ENCODE data around the gene CFHR2. TPM values are rescaled to one million over a fixed set of nuclear protein-coding genes. Genes with fewer than 3 reads are reported as not detected.
A peak's percentile ranks its signal among the peaks of the same experiment; 100 is the strongest.
"Not testable (repeated sequence)": the region's sequence is repeated elsewhere in the genome, so short reads cannot be mapped to it uniquely, and the experiment has no call there.

Gene CFHR2
- total RNA-seq: not detected in 2 replicates
- long read RNA-seq: 0 reads

GRCh38 chr1:196943568-196943967 lies at the start of gene CFHR2:
TSS of gene CFHR2 (plus strand) at chr1:196943738. CDS start at chr1:196943881, 143 bp downstream.
- not testable (repeated sequence) for DNase-seq (ENCODE audit: extremely low spot score, unreplicated experiment); H3K27ac Mint-ChIP-seq (ENCODE audit: unreplicated experiment); H3K4me1 Mint-ChIP-seq (ENCODE audit: unreplicated experiment); H3K9me3 Mint-ChIP-seq (ENCODE audit: unreplicated experiment); H3K36me3 Mint-ChIP-seq (ENCODE audit: unreplicated experiment); H3K4me3 Mint-ChIP-seq (ENCODE audit: unreplicated experiment); H3K27me3 Mint-ChIP-seq (ENCODE audit: unreplicated experiment)

DNA sequence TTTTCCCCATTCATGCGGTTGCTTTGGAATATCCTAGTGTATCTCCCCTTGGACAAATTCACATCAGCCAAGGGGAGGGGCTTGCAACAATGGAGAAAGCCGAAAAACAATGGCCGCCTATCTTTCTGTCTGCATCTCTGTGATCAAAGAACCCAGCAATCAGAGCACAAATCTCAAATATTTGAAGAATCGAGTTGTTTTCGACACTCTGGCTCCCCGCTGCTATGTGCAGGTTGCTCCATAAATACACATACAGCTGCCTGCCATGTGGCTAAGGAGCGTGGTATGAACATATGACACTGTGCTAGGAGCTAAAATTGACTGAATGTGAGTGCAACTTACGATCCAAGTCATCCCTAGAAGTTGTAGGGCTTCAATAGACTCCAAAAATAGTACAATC lies 47.2 kb upstream of the CFHR2 start:
- Mint-ChIP-seq H3K36me3 (ENCODE audit: unreplicated experiment) (no peaks in the 10 kb centered on the region), H3K4me3 (ENCODE audit: unreplicated experiment) (no peak overlapping the region), H3K4me1 (ENCODE audit: unreplicated experiment) (no peaks in the 10 kb centered on the region), H3K27ac (ENCODE audit: unreplicated experiment) (no peak overlapping the region), H3K27me3 (ENCODE audit: unreplicated experiment) (peaks cover 32% of the 10 kb centered on the region), H3K9me3 (ENCODE audit: unreplicated experiment) (no peaks in the 10 kb centered on the region)
- no peak for DNase-seq (ENCODE audit: extremely low spot score, unreplicated experiment)
- TF ChIP-seq, protein P1, sequence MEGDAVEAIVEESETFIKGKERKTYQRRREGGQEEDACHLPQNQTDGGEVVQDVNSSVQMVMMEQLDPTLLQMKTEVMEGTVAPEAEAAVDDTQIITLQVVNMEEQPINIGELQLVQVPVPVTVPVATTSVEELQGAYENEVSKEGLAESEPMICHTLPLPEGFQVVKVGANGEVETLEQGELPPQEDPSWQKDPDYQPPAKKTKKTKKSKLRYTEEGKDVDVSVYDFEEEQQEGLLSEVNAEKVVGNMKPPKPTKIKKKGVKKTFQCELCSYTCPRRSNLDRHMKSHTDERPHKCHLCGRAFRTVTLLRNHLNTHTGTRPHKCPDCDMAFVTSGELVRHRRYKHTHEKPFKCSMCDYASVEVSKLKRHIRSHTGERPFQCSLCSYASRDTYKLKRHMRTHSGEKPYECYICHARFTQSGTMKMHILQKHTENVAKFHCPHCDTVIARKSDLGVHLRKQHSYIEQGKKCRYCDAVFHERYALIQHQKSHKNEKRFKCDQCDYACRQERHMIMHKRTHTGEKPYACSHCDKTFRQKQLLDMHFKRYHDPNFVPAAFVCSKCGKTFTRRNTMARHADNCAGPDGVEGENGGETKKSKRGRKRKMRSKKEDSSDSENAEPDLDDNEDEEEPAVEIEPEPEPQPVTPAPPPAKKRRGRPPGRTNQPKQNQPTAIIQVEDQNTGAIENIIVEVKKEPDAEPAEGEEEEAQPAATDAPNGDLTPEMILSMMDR (IDR thresholded peaks at IDR 0.05): no peak

DNA sequence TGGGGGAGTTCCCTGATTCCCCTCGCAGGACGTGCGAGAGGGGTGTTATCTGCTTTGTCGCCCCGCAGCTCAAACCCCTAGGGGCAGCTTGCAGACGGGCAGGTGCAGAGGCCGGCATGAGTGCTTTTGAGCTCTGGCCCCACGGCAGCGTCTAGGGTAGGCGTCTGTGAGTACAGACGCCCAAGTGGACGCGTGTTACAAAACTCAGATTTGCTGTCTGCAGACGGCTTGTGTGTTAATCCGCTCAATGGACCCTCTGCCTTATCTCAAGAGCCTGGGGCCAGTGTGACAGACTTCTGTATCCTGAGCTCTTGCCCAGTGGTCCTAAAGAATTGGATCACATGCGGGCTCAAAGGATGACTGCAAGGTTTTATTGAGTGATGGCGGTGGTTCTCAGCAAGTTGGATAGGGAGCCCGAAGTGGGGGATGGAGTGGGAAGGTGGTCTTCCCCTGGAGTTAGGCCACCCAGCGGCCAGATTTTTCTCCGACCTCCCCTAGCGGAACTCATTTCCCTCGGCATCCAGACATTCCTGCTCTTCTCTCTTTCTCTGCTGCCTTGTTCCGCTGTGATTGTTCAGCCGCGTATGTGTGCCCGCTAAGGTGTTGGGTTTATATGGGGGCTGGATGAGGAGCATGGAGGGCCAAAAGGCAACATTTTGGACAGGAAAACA lies 46.2 kb upstream of the CFHR2 start:
- H3K9me3 Mint-ChIP-seq (ENCODE audit: unreplicated experiment): no peaks in the 10 kb centered on the region
- H3K27ac Mint-ChIP-seq (ENCODE audit: unreplicated experiment): no peak overlapping the region
- no peak overlapping the region for H3K4me3 Mint-ChIP-seq (ENCODE audit: unreplicated experiment)
- peaks cover 32% of the 10 kb centered on the region for H3K27me3 Mint-ChIP-seq (ENCODE audit: unreplicated experiment)
- H3K4me1 Mint-ChIP-seq (ENCODE audit: unreplicated experiment): no peaks in the 10 kb centered on the region
- TF ChIP-seq, protein P1 (IDR thresholded peaks at IDR 0.05): no peak
- no peaks in the 10 kb centered on the region for H3K36me3 Mint-ChIP-seq (ENCODE audit: unreplicated experiment)
- DNase-seq (ENCODE audit: extremely low spot score, unreplicated experiment): no peak

DNA sequence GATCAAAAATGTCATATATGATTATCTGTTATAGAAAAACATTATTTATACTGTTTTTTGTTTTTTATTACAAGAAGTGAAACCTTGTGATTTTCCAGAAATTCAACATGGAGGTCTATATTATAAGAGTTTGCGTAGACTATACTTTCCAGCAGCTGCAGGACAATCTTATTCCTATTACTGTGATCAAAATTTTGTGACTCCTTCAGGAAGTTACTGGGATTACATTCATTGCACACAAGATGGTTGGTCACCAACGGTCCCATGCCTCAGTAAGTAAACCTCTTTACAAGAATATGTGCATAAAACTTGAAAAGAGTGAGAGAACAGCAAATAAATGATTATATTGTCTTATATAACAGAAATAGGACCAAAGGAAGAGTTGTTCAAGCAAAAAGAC lies 41.2 kb upstream of the CFHR2 start:
- Mint-ChIP-seq H3K4me3 (ENCODE audit: unreplicated experiment) (no peak overlapping the region), H3K36me3 (ENCODE audit: unreplicated experiment) (no peaks in the 10 kb centered on the region), H3K9me3 (ENCODE audit: unreplicated experiment) (no peaks in the 10 kb centered on the region), H3K4me1 (ENCODE audit: unreplicated experiment) (no peaks in the 10 kb centered on the region), H3K27me3 (ENCODE audit: unreplicated experiment) (peaks cover 31% of the 10 kb centered on the region), H3K27ac (ENCODE audit: unreplicated experiment) (no peak overlapping the region)
- TF ChIP-seq, protein P1 (IDR thresholded peaks at IDR 0.05): peak; percentile 10
- no peak for DNase-seq (ENCODE audit: extremely low spot score, unreplicated experiment)

GRCh38 chr1:196910215-196910614 lies 33.3 kb upstream of the CFHR2 start:
- Mint-ChIP-seq H3K4me1 (ENCODE audit: unreplicated experiment) (peaks cover 4% of the 10 kb centered on the region), H3K27ac (ENCODE audit: unreplicated experiment) (no peak overlapping the region), H3K4me3 (ENCODE audit: unreplicated experiment) (no peak overlapping the region), H3K27me3 (ENCODE audit: unreplicated experiment) (peaks cover 11% of the 10 kb centered on the region), H3K36me3 (ENCODE audit: unreplicated experiment) (no peaks in the 10 kb centered on the region), H3K9me3 (ENCODE audit: unreplicated experiment) (no peaks in the 10 kb centered on the region)
- TF ChIP-seq, protein P1 (IDR thresholded peaks at IDR 0.05): no peak
- DNase-seq (ENCODE audit: extremely low spot score, unreplicated experiment): no peak

GRCh38 chr1:196912283-196912682 lies 31.3 kb upstream of the CFHR2 start:
- H3K27me3 Mint-ChIP-seq (ENCODE audit: unreplicated experiment): peaks cover 12% of the 10 kb centered on the region
- not testable (repeated sequence) for H3K4me3 Mint-ChIP-seq (ENCODE audit: unreplicated experiment); H3K4me1 Mint-ChIP-seq (ENCODE audit: unreplicated experiment); H3K27ac Mint-ChIP-seq (ENCODE audit: unreplicated experiment); DNase-seq (ENCODE audit: extremely low spot score, unreplicated experiment); H3K9me3 Mint-ChIP-seq (ENCODE audit: unreplicated experiment); H3K36me3 Mint-ChIP-seq (ENCODE audit: unreplicated experiment)

- not testable (repeated sequence) for H3K4me1 Mint-ChIP-seq (ENCODE audit: unreplicated experiment); H3K4me3 Mint-ChIP-seq (ENCODE audit: unreplicated experiment); H3K9me3 Mint-ChIP-seq (ENCODE audit: unreplicated experiment); H3K36me3 Mint-ChIP-seq (ENCODE audit: unreplicated experiment); H3K27ac Mint-ChIP-seq (ENCODE audit: unreplicated experiment); H3K27me3 Mint-ChIP-seq (ENCODE audit: unreplicated experiment); DNase-seq (ENCODE audit: extremely low spot score, unreplicated experiment)
Measured at GRCh38 chr1:196926839-196927238, 16.7 kb upstream of the CFHR2 start.

GRCh38 chr1:196932853-196933252 lies 10.7 kb upstream of the CFHR2 start:
- H3K36me3 Mint-ChIP-seq (ENCODE audit: unreplicated experiment); H3K27me3 Mint-ChIP-seq (ENCODE audit: unreplicated experiment); DNase-seq (ENCODE audit: extremely low spot score, unreplicated experiment); H3K4me3 Mint-ChIP-seq (ENCODE audit: unreplicated experiment); H3K4me1 Mint-ChIP-seq (ENCODE audit: unreplicated experiment); H3K9me3 Mint-ChIP-seq (ENCODE audit: unreplicated experiment); H3K27ac Mint-ChIP-seq (ENCODE audit: unreplicated experiment): not testable (repeated sequence)

Data from osteocyte (in vitro differentiated cells).